ENCODE measurements around the gene MMP2. TPM values are rescaled to one million over a fixed set of nuclear protein-coding genes. Genes with fewer than 3 reads are reported as not detected.

Gene MMP2
- total RNA-seq, 1 experiment from 2014 or later, result 1.5 TPM

DNA sequence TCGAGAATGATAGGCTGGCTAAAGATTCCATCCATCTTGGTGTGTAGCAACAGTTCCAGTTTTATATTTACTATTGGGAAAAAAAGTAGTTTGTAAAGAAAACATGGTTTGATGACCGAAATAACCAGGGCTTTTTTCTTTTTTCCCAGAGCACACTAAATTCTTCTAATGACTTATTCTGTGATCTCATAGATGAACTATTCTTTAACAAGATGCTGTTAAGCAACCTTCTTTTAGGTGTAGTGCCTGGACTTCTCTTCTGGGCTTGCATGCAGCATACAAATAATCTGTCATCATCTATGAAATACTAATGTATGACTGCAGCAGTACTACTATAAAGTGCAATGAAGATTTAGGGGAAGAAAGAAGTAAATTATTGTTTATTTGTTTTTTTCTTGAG is 76.4 kb downstream of the MMP2 start:
- H3K79me2 ChIP-seq (ENCODE audit: insufficient read depth, low read length), result no peaks in the 10 kb centered on the region
- no peak for DNase-seq (ENCODE audit: low read depth, low spot score)
- no peak overlapping the region for H2AFZ ChIP-seq (ENCODE audit: low read depth, low read length, poor library complexity, severe bottlenecking)
- no peaks in the 10 kb centered on the region for H3K4me1 ChIP-seq (ENCODE audit: control insufficient read depth in 1 of 2, insufficient read depth in 2 of 2, low read length in 2 of 2)
- no peak for ATAC-seq
- no peaks in the 10 kb centered on the region for H3K27me3 ChIP-seq (ENCODE audit: insufficient read depth, low read length)
- H3K9me2 ChIP-seq (ENCODE audit: insufficient read depth), result no peaks in the 10 kb centered on the region
- CTCF ChIA-PET, result no interaction called here
- BruUV-seq (replicated peaks), result no TSS peak
- no peaks in the 10 kb centered on the region for H3K9me3 ChIP-seq (ENCODE audit: control insufficient read depth in 1 of 2, insufficient read depth in 1 of 2, low read depth in 1 of 2, low read length in 2 of 2)
- H3K4me2 ChIP-seq (ENCODE audit: low read length), result no peak overlapping the region
- no peak overlapping the region for H3K9ac ChIP-seq (ENCODE audit: low read length)
- TF ChIP-seq EZH2 (IDR thresholded peaks at IDR 0.05) (no peak), ZBTB33 (IDR thresholded peaks at IDR 0.05; ENCODE audit: extremely low read depth, insufficient replicate concordance, low read length) (no peak), JUND (IDR thresholded peaks at IDR 0.05) (no peak), SIN3A (IDR thresholded peaks at IDR 0.05; ENCODE audit: low read depth) (no peak), EGR1 (IDR thresholded peaks at IDR 0.05; ENCODE audit: low read depth) (no peak), EZH2phosphoT487 (IDR thresholded peaks at IDR 0.05; ENCODE audit: borderline replicate concordance) (no peak), FOSL1 (IDR thresholded peaks at IDR 0.05; ENCODE audit: low read depth) (no peak), REST (IDR thresholded peaks at IDR 0.05; ENCODE audit: low read depth) (no peak), SRF (IDR thresholded peaks at IDR 0.05; ENCODE audit: low read depth) (no peak), RAD21 (IDR thresholded peaks at IDR 0.05; ENCODE audit: low read depth) (no peak), POLR2A (IDR thresholded peaks at IDR 0.05; ENCODE audit: borderline replicate concordance, extremely low read depth, insufficient read depth, insufficient read length) (no peak), ZNF274 (IDR thresholded peaks at IDR 0.05; ENCODE audit: low read depth, low read length) (no peak), ELF1 (IDR thresholded peaks at IDR 0.05; ENCODE audit: borderline replicate concordance, low read depth) (no peak), SP1 (IDR thresholded peaks at IDR 0.05; ENCODE audit: low read depth) (no peak), POLR2AphosphoS5 (IDR thresholded peaks at IDR 0.05; ENCODE audit: low read depth, low read length) (no peak), CBX3 (IDR thresholded peaks at IDR 0.05; ENCODE audit: low read depth) (no peak)
- TF ChIP-seq, protein P1, sequence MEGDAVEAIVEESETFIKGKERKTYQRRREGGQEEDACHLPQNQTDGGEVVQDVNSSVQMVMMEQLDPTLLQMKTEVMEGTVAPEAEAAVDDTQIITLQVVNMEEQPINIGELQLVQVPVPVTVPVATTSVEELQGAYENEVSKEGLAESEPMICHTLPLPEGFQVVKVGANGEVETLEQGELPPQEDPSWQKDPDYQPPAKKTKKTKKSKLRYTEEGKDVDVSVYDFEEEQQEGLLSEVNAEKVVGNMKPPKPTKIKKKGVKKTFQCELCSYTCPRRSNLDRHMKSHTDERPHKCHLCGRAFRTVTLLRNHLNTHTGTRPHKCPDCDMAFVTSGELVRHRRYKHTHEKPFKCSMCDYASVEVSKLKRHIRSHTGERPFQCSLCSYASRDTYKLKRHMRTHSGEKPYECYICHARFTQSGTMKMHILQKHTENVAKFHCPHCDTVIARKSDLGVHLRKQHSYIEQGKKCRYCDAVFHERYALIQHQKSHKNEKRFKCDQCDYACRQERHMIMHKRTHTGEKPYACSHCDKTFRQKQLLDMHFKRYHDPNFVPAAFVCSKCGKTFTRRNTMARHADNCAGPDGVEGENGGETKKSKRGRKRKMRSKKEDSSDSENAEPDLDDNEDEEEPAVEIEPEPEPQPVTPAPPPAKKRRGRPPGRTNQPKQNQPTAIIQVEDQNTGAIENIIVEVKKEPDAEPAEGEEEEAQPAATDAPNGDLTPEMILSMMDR (IDR thresholded peaks at IDR 0.05 in 2 of 3, conservative IDR thresholded peaks at IDR 0.05 in 1 of 3; ENCODE audit: borderline replicate concordance in 1 of 3, insufficient read depth in 1 of 3, low read depth in 2 of 3, low read length in 2 of 3), result no peak
- TF ChIP-seq, protein P2, sequence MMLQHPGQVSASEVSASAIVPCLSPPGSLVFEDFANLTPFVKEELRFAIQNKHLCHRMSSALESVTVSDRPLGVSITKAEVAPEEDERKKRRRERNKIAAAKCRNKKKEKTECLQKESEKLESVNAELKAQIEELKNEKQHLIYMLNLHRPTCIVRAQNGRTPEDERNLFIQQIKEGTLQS (IDR thresholded peaks at IDR 0.05), result no peak
- no peaks in the 10 kb centered on the region for H4K20me1 ChIP-seq (ENCODE audit: insufficient read depth)
- RAD21 ChIA-PET (ENCODE audit: low non-redundant PET in 1 of 2, low total read pairs in 2 of 2, uncharacterized antibody in 2 of 2, unreplicated experiment in 2 of 2), result no interaction called here
- no peak overlapping the region for H3K27ac ChIP-seq (ENCODE audit: low read depth, low read length)
- POLR2A ChIA-PET, result no interaction called here
- H3K4me3 ChIP-seq (replicated peaks in 1 of 2; ENCODE audit: low read depth in 1 of 2, low read length in 2 of 2), result no peak overlapping the region
- no peaks in the 10 kb centered on the region for H3K36me3 ChIP-seq (ENCODE audit: control insufficient read depth in 1 of 2, insufficient read depth in 2 of 2, low read length in 2 of 2)
- intact Hi-C loops (cut with micrococcal nuclease), result no loop called here
